Endothelial cell of umbilical vein (primary cell): Measurements from ENCODE around the gene TRIM59.

ENCODE experiments used
- CTCF ChIP-seq, 2 donors: IDR thresholded peaks; 1 replicate in 1 of 2; 2 replicates in 1 of 2; pipeline ENCODE4 v1.5.1; 2011; ENCODE audit warnings: low read length in 2 of 2, mild to moderate bottlenecking in 2 of 2, moderate library complexity in 2 of 2, control low read depth in 1 of 2, inconsistent platforms in 1 of 2, low read depth in 1 of 2; ENCODE audit not compliant: insufficient read depth in 1 of 2; ENCODE audit errors: extremely low read depth in 1 of 2
- EZH2 ChIP-seq: IDR thresholded peaks from 2 replicates; pipeline ENCODE4 v1.6.1; 2012; ENCODE audit warnings: borderline replicate concordance, low read depth, mild to moderate bottlenecking, moderate library complexity, low read length, inconsistent platforms; ENCODE audit not compliant: severe bottlenecking
- FOS ChIP-seq: IDR thresholded peaks from 2 replicates; pipeline ENCODE4 v1.6.1; 2011; ENCODE audit warnings: mild to moderate bottlenecking, low read length, moderate library complexity, borderline replicate concordance; ENCODE audit not compliant: insufficient read depth
- GATA2 ChIP-seq: IDR thresholded peaks from 2 replicates; pipeline ENCODE4 v1.7.0; 2011; ENCODE audit warnings: low read depth, mild to moderate bottlenecking, moderate library complexity, mixed read lengths, low read length; ENCODE audit not compliant: insufficient read length, insufficient read depth
- JUN ChIP-seq: IDR thresholded peaks from 2 replicates; pipeline ENCODE4 v1.6.1; 2011; ENCODE audit warnings: borderline replicate concordance, low read depth; ENCODE audit not compliant: insufficient read length, insufficient read depth
- MAX ChIP-seq: IDR thresholded peaks from 2 replicates; pipeline ENCODE4 v1.6.1; 2011; ENCODE audit not compliant: insufficient read depth, insufficient read length
- MYC ChIP-seq: IDR thresholded peaks from one replicate; pipeline ENCODE4 v1.6.1; 2011; ENCODE audit warnings: mild to moderate bottlenecking, low read depth, low read length
- POLR2A ChIP-seq: IDR thresholded peaks from 2 replicates; pipeline ENCODE4 v1.6.1; 2012; ENCODE audit warnings: low read depth, mild to moderate bottlenecking, control low read depth, low read length
- POLR2AphosphoS5 ChIP-seq: IDR thresholded peaks from 2 replicates; pipeline ENCODE4 v1.6.1; 2012; ENCODE audit warnings: low read depth, mild to moderate bottlenecking, control low read depth, low read length, moderate library complexity; ENCODE audit not compliant: insufficient read depth

GRCh38 chr3:160490166-160490565 is 40.6 kb upstream of the TRIM59 start:
- TF ChIP-seq CTCF (IDR thresholded peaks at IDR 0.05; ENCODE audit: extremely low read depth in 1 of 2, insufficient read depth in 1 of 2, low read depth in 1 of 2, low read length in 2 of 2) (no peak), EZH2 (no peak), MAX (no peak), POLR2A (no peak), POLR2AphosphoS5 (no peak), GATA2 (no peak), JUN (no peak), FOS (no peak), MYC (no peak)
